Sigmoid colon (tissue), 7 donors: Measurements from ENCODE around the gene ZFP36L2. TPM values are rescaled to one million over a fixed set of nuclear protein-coding genes. Genes with fewer than 3 reads are reported as not detected.

Experiments
- DNase-seq: peaks from one replicate; pipeline ENCODE4 v3.0.0-alpha.2; 2019
- H3K27ac ChIP-seq, 4 donors: fragments of 200-600 bp; sonication (generic); one replicate each; pipeline ENCODE4 v1.5.1; 2016 to 2019; ENCODE audit warnings: mild to moderate bottlenecking in 1 of 4
- H3K27me3 ChIP-seq, 3 donors: fragments of 200-600 bp; sonication (generic); one replicate each; pipeline ENCODE4 v1.5.1; 2019; ENCODE audit warnings: mild to moderate bottlenecking in 1 of 3
- H3K36me3 ChIP-seq, 4 donors: fragments of 200-600 bp; sonication (generic); one replicate each; pipeline ENCODE4 v1.5.1; 2016 to 2019
- H3K4me1 ChIP-seq, 4 donors: fragments of 200-600 bp; sonication (generic); one replicate each; pipeline ENCODE4 v1.5.1; 2017 to 2019
- H3K4me3 ChIP-seq, 4 donors: fragments of 200-600 bp; sonication (generic); one replicate each; pipeline ENCODE4 v1.5.1; 2017 to 2019; ENCODE audit warnings: mild to moderate bottlenecking in 2 of 4, moderate library complexity in 1 of 4
- H3K9me3 ChIP-seq, 4 donors: fragments of 200-600 bp in 3 of 4; sonication (generic) in 3 of 4; one replicate each; pipeline versions ENCODE4 v1.5.1 to v1.6.1; 2013 to 2019
- EP300 ChIP-seq, 4 donors: sonication (generic); formaldehyde crosslinking; IDR thresholded peaks; one replicate each; pipeline ENCODE4 v1.6.1; 2017; ENCODE audit warnings: antibody characterized with exemption in 4 of 4
- POLR2A ChIP-seq, 2 donors: fragments of 450-650 bp; IDR thresholded peaks; one replicate each; pipeline ENCODE4 v1.6.1; 2016; ENCODE audit warnings: antibody characterized with exemption in 2 of 2, mild to moderate bottlenecking in 2 of 2, moderate library complexity in 2 of 2
- POLR2AphosphoS5 ChIP-seq, 4 donors: sonication (generic); formaldehyde crosslinking; IDR thresholded peaks; one replicate each; pipeline ENCODE4 v1.6.1; 2017; ENCODE audit warnings: antibody characterized with exemption in 4 of 4
- WGBS, 2 donors: extraction: QIAGEN DNeasy Blood & Tissue Kit; methylation state at CpG; one replicate each; pipeline ENCODE4 v1.1.7; 2013; 5-methylcytosine and 5-hydroxymethylcytosine counted together
- intact Hi-C: fragments of 100-400 bp; cut with DNase I; formaldehyde crosslinking; loops from one replicate; pipeline ENCODE4 v1.15.1; 2023
- polyA plus RNA-seq, 3 donors: library from polyadenylated mRNA; stranded (reverse); fragments of 200-250 nt; gene quantifications; one replicate each; pipeline ENCODE4 v1.2.3, GENCODE V29; 2013
- total RNA-seq, 4 donors: library from RNA; depleted of rRNA; stranded (reverse); fragments of >200 nt; gene quantifications; one replicate each; pipeline ENCODE4 v1.1.0, GENCODE V29; 2016
- TF ChIP-seq, protein P1 (sequence below), 4 experiments: fragments of 450-650 bp in 3 of 4; fragments of 200-600 bp in 1 of 4; IDR thresholded peaks; one replicate each; pipeline ENCODE4 v1.5.1; 2016 to 2019; ENCODE audit warnings: antibody characterized with exemption in 4 of 4, mild to moderate bottlenecking in 3 of 4, moderate library complexity in 2 of 4
- donor health status: healthy with polysubstance abuse.
- donor health status: Bipolar disorder and iron deficiency.
- donor health status: healthy.

Gene ZFP36L2
- total and polyA plus RNA-seq, 7 donors = 59.8 to 120 (median 97.3) TPM

DNA sequence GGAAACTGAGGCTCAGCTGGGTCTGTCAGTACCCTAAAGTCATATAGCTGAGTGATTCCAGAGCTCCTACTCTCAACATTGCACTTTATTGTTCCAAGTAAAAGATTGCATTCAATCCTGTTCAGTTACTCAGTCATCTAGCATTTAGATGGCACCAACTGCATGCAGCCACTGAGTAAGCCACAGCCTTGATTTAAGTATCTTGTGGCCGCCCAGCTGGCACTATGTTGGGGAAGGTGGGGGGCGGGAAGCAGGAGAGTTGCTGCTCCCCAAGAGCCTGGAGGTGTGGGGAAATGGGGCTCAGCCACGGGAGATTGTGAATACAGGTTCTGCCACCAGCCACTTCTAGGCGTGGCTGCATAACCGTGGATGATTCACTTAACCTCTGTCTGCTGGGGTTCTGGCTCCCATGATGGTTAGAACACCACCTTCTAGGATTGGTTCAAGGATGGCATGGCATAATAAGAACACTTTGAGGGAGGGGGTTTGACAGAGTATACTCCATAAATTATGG, 17.1 kb downstream of the ZFP36L2 start:
- Histone ChIP-seq H3K27ac (no peak overlapping the region), H3K4me1 (peaks cover 0 to 14% (median 12%) of the 10 kb centered on the region in 4 donors), H3K4me3 (no peak overlapping the region), H3K27me3 (no peaks in the 10 kb centered on the region), H3K36me3 (no peaks in the 10 kb centered on the region), H3K9me3 (no peaks in the 10 kb centered on the region)
- no peak for DNase-seq
- intact Hi-C loops = no loop called here
- TF ChIP-seq, protein P1, sequence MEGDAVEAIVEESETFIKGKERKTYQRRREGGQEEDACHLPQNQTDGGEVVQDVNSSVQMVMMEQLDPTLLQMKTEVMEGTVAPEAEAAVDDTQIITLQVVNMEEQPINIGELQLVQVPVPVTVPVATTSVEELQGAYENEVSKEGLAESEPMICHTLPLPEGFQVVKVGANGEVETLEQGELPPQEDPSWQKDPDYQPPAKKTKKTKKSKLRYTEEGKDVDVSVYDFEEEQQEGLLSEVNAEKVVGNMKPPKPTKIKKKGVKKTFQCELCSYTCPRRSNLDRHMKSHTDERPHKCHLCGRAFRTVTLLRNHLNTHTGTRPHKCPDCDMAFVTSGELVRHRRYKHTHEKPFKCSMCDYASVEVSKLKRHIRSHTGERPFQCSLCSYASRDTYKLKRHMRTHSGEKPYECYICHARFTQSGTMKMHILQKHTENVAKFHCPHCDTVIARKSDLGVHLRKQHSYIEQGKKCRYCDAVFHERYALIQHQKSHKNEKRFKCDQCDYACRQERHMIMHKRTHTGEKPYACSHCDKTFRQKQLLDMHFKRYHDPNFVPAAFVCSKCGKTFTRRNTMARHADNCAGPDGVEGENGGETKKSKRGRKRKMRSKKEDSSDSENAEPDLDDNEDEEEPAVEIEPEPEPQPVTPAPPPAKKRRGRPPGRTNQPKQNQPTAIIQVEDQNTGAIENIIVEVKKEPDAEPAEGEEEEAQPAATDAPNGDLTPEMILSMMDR (IDR thresholded peaks at IDR 0.05) = no peak
- 60 to 80% methylated on average over 5 of the region's 5 CpGs for WGBS, 2 donors

GRCh38 chr2:43207553-43208300, 18.7 kb downstream of the ZFP36L2 start:
- intact Hi-C loops = no loop called here
- Histone ChIP-seq H3K27ac (no peak overlapping the region), H3K36me3 (no peaks in the 10 kb centered on the region), H3K4me3 (no peak overlapping the region), H3K9me3 (no peaks in the 10 kb centered on the region), H3K4me1 (peaks cover 0 to 14% (median 12%) of the 10 kb centered on the region in 4 donors), H3K27me3 (no peaks in the 10 kb centered on the region)
- TF ChIP-seq, protein P1 (IDR thresholded peaks at IDR 0.05) = no peak
- no peak for TF ChIP-seq POLR2AphosphoS5 (IDR thresholded peaks at IDR 0.05)
- no peak for TF ChIP-seq EP300 (IDR thresholded peaks at IDR 0.05)
- TF ChIP-seq POLR2A (IDR thresholded peaks at IDR 0.05) = no peak
- 62 to 77% methylated on average over 9 of the region's 9 CpGs for WGBS, 2 donors
- DNase-seq = no peak

GRCh38 chr2:43206602-43207001, 19.8 kb downstream of the ZFP36L2 start:
- peaks cover 0 to 14% (median 12%) of the 10 kb centered on the region in 4 donors for H3K4me1 ChIP-seq
- H3K27ac ChIP-seq = no peak overlapping the region
- H3K27me3 ChIP-seq = no peaks in the 10 kb centered on the region
- intact Hi-C loops = no loop called here
- no peaks in the 10 kb centered on the region for H3K36me3 ChIP-seq
- DNase-seq = no peak
- no peaks in the 10 kb centered on the region for H3K9me3 ChIP-seq
- 97 to 98% methylated on average over 7 of the region's 7 CpGs for WGBS, 2 donors
- TF ChIP-seq EP300 (IDR thresholded peaks at IDR 0.05) (no peak), POLR2A (IDR thresholded peaks at IDR 0.05) (no peak), POLR2AphosphoS5 (IDR thresholded peaks at IDR 0.05) (no peak)
- TF ChIP-seq, protein P1 (IDR thresholded peaks at IDR 0.05) = no peak
- no peak overlapping the region for H3K4me3 ChIP-seq

DNA sequence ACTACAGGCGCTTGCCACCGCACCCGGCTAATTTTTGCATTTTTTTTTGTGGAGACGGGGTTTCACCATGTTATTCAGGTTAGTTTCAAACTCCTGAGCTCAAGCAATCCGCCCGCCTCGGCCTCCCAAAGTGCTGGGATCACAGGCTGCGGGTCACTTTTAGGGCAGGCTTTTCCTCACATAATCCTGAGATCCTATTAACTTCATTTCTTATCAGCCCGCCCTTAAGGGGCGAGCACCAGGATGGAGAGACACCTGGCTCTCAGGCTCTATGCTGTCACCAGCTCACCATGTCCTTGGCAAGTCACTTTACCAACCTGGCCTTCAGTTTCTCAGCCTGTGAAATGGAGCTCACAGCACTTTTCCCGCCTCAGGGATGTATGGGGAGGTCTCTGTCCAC, 23.0 kb downstream of the ZFP36L2 start:
- intact Hi-C loops = no loop called here
- Histone ChIP-seq H3K27ac (no peak overlapping the region), H3K36me3 (no peaks in the 10 kb centered on the region), H3K4me3 (no peak overlapping the region), H3K27me3 (no peaks in the 10 kb centered on the region), H3K9me3 (no peaks in the 10 kb centered on the region), H3K4me1 (no peaks in the 10 kb centered on the region)
- 91 to 95% methylated on average over 11 of the region's 11 CpGs for WGBS, 2 donors
- TF ChIP-seq POLR2A (IDR thresholded peaks at IDR 0.05) (no peak), POLR2AphosphoS5 (IDR thresholded peaks at IDR 0.05) (no peak), EP300 (IDR thresholded peaks at IDR 0.05) (no peak)
- TF ChIP-seq, protein P1 (IDR thresholded peaks at IDR 0.05) = no peak
- no peak for DNase-seq
